Measurements from ENCODE around the gene ATP6V1C2.

ATP6V1C2 gene

DNA sequence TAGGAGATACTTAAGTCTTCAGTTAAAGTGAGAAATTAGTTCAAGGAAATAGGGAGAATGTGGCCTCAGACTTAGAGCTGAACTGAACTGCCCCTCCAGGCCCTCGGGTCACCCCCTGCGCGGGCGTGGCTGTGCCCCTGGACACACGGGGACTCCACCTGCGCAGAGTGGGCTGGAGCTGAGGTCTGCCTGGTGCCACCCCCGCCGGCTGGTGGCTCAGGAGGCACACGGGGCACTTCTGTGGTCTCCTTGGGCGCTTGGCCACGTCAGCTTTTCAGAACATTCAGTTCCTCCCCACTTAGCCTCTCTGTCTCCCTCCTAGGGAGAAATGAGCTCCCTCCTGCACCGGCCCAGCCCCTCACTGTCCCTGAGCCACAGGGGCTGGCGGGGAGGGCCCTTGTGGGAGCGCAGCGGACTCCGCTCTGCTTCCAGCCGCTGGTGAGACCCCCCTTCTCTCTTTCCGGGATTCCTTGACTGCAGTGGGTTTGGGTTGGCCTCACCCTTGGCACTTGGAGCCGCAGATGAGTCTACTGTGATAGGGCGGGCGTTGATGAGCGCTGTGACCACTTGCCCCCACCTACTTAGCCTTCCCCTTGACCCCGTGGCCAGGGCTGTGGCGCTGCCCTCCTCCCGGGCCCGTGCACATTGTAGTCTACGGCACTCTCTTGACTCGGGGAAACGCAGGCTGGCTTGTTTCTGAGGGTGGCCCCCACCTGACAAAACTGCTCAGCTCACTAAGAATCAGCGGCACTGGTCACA is 109.4 kb downstream of the ATP6V1C2 start (continued):
- TF ChIP-seq, protein P1, sequence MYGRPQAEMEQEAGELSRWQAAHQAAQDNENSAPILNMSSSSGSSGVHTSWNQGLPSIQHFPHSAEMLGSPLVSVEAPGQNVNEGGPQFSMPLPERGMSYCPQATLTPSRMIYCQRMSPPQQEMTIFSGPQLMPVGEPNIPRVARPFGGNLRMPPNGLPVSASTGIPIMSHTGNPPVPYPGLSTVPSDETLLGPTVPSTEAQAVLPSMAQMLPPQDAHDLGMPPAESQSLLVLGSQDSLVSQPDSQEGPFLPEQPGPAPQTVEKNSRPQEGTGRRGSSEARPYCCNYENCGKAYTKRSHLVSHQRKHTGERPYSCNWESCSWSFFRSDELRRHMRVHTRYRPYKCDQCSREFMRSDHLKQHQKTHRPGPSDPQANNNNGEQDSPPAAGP (tag by site-specific recombination; IDR thresholded peaks at IDR 0.05) = no peak

DNA sequence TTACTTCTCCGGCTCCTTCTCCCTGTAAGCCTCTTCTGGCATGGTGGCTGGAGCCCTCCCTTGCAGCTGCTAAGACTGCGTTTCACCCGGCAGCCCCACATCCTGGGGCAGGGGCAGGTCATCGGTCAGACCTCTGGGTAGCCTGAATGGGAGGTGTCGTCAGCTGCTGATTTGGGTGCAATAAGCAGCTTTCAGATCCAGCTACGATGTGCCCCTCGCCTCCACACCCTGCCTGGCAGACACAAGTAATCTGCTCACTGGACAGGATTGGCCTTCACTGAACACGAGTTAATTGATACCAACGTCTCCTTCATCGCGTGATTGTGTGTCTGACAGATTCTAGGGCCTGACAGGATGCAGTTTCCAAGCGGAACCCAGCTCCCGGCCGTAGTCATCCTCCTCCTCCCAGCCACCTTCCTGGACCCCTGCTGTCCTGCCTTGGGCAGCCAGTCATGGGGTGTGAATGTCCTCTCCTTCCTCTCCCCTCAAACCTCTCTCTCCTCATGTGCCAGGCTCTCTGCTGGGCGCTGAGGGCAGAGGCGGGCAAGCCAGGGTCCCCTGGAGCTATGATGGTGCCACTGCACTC is 110.1 kb downstream of the ATP6V1C2 start:
- POLR2A ChIA-PET = no interaction called here
- Histone ChIP-seq H3K9me3 (ENCODE audit: control insufficient read depth, insufficient read depth, low read depth, low read length) (no peaks in the 10 kb centered on the region), H3K27ac (ENCODE audit: extremely low read depth, low read depth, low read length) (no peak overlapping the region), H3K4me1 (ENCODE audit: control insufficient read depth, insufficient read depth, low read length) (peaks cover 2% of the 10 kb centered on the region; the same call in 1 of the 2 replicates), H3K36me3 (ENCODE audit: control insufficient read depth in 2 of 2, insufficient read depth in 1 of 2, low read length in 2 of 2) (no peaks in the 10 kb centered on the region), H3K4me3 (ENCODE audit: low read depth, low read length) (no peak overlapping the region)
- TF ChIP-seq ZBTB48 (tag by site-specific recombination; IDR thresholded peaks at IDR 0.05) (no peak), ZNF175 (tag by site-specific recombination; IDR thresholded peaks at IDR 0.05) (no peak), SP2 (tag by site-specific recombination; IDR thresholded peaks at IDR 0.05) (no peak), BCL11B (tag by site-specific recombination; IDR thresholded peaks at IDR 0.05; ENCODE audit: low read depth) (no peak), ZNF394 (tag by site-specific recombination; IDR thresholded peaks at IDR 0.05; ENCODE audit: borderline replicate concordance) (no peak), ZSCAN16 (tag by site-specific recombination; IDR thresholded peaks at IDR 0.05) (no peak), HOXA7 (CRISPR knock-in tag; IDR thresholded peaks at IDR 0.05; ENCODE audit: borderline replicate concordance) (no peak), ZNF530 (tag by site-specific recombination; IDR thresholded peaks at IDR 0.05; ENCODE audit: low read depth) (no peak), ZNF24 (tag by site-specific recombination; IDR thresholded peaks at IDR 0.05) (no peak), ZNF521 (tag by site-specific recombination; IDR thresholded peaks at IDR 0.05) (no peak), ZNF544 (tag by site-specific recombination; IDR thresholded peaks at IDR 0.05) (no peak), ZNF423 (tag by site-specific recombination; IDR thresholded peaks at IDR 0.05) (no peak)
- TF ChIP-seq, protein P2, sequence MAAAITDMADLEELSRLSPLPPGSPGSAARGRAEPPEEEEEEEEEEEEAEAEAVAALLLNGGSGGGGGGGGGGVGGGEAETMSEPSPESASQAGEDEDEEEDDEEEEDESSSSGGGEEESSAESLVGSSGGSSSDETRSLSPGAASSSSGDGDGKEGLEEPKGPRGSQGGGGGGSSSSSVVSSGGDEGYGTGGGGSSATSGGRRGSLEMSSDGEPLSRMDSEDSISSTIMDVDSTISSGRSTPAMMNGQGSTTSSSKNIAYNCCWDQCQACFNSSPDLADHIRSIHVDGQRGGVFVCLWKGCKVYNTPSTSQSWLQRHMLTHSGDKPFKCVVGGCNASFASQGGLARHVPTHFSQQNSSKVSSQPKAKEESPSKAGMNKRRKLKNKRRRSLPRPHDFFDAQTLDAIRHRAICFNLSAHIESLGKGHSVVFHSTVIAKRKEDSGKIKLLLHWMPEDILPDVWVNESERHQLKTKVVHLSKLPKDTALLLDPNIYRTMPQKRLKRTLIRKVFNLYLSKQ (tag by site-specific recombination; IDR thresholded peaks at IDR 0.05; ENCODE audit: borderline replicate concordance) = no peak
- CTCF ChIA-PET = interaction anchor here (0.5 to 9.5 kb wide), 21 partner anchors 8 to 739 kb away, joined by 3 to 185 read pairs (median 8); partner anchors contain the start of gene KCNF1

DNA sequence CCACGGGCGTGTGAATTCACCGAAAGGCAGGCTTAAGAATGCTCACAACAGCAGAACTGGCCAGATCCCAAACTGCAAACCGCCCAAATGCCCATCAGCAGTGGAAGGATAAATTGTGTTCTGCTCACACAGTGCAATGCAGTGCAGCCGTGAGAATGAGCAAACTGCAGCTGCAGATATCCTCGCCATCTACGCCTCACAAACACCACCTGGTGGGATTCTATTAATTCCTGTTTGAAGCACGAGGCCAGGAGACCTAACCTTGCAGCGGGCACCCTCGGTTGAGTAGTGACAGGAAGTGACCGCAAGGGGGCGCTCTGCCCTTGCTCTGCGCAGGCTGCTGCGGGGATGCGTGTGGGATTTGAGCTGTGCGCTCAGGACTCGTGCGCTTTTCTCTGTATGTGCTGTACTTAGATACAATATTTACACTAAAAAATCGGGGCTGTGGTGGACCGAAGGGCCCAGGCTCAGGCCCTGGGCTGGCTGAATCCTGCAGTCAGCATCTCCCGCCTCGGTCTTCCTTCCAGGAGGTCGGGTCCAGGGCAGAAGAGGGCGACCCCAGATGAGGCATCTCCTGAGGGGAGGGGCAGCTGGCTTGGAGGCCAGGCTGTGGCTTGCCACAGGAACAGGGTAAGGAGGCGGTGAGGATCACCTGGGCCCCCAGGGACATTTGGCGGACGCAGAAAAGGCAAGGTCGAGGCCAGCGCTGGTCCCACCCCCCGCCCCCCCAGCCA is 110.9 kb downstream of the ATP6V1C2 start:
- POLR2A ChIA-PET = interaction anchor here (0.6 to 0.7 kb wide), 2 partner anchors 9 to 20 kb away, joined by 3 read pairs; partner anchors contain the start of gene PDIA6
- Histone ChIP-seq H3K4me1 (ENCODE audit: control insufficient read depth, insufficient read depth, low read length) (peaks cover 2% of the 10 kb centered on the region; the same call in 1 of the 2 replicates), H3K27ac (ENCODE audit: extremely low read depth, low read depth, low read length) (no peak overlapping the region), H3K9me3 (ENCODE audit: control insufficient read depth, insufficient read depth, low read depth, low read length) (no peaks in the 10 kb centered on the region), H3K36me3 (ENCODE audit: control insufficient read depth in 2 of 2, insufficient read depth in 1 of 2, low read length in 2 of 2) (no peaks in the 10 kb centered on the region), H3K4me3 (ENCODE audit: low read depth, low read length) (no peak overlapping the region)
- TF ChIP-seq GLIS1 (tag by site-specific recombination; IDR thresholded peaks at IDR 0.05) = 0 out of 2 replicates have a peak, but pooled peaks have one; percentile 7
- TF ChIP-seq, protein P3, sequence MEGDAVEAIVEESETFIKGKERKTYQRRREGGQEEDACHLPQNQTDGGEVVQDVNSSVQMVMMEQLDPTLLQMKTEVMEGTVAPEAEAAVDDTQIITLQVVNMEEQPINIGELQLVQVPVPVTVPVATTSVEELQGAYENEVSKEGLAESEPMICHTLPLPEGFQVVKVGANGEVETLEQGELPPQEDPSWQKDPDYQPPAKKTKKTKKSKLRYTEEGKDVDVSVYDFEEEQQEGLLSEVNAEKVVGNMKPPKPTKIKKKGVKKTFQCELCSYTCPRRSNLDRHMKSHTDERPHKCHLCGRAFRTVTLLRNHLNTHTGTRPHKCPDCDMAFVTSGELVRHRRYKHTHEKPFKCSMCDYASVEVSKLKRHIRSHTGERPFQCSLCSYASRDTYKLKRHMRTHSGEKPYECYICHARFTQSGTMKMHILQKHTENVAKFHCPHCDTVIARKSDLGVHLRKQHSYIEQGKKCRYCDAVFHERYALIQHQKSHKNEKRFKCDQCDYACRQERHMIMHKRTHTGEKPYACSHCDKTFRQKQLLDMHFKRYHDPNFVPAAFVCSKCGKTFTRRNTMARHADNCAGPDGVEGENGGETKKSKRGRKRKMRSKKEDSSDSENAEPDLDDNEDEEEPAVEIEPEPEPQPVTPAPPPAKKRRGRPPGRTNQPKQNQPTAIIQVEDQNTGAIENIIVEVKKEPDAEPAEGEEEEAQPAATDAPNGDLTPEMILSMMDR (tag by site-specific recombination; IDR thresholded peaks at IDR 0.05) = peak; percentile 95
- TF ChIP-seq, protein P4, sequence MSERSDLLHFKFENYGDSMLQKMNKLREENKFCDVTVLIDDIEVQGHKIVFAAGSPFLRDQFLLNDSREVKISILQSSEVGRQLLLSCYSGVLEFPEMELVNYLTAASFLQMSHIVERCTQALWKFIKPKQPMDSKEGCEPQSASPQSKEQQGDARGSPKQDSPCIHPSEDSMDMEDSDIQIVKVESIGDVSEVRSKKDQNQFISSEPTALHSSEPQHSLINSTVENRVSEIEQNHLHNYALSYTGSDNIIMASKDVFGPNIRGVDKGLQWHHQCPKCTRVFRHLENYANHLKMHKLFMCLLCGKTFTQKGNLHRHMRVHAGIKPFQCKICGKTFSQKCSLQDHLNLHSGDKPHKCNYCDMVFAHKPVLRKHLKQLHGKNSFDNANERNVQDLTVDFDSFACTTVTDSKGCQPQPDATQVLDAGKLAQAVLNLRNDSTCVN (tag by site-specific recombination; optimal IDR thresholded peaks at IDR 0.05) = peak; percentile 24
- peak; percentile 44; the same call in 1 of the 2 replicates for TF ChIP-seq ZNF660 (tag by site-specific recombination; IDR thresholded peaks at IDR 0.05)
- TF ChIP-seq ZNF2 (tag by site-specific recombination; IDR thresholded peaks at IDR 0.05) = peak; percentile 46; the same call in 1 of the 2 replicates
- no peak for TF ChIP-seq ZNF366 (tag by site-specific recombination; conservative IDR thresholded peaks at IDR 0.05)
- TF ChIP-seq ZNF16 (tag by site-specific recombination; IDR thresholded peaks at IDR 0.05; ENCODE audit: low read depth) = no peak
- peak; percentile 83 for TF ChIP-seq ZNF654 (tag by site-specific recombination; IDR thresholded peaks at IDR 0.05; ENCODE audit: low read depth)
- no peak for TF ChIP-seq IKZF3 (tag by site-specific recombination; IDR thresholded peaks at IDR 0.05)
- peak; percentile 56 for TF ChIP-seq ZNF600 (tag by site-specific recombination; IDR thresholded peaks at IDR 0.05)
- TF ChIP-seq ZNF37A (tag by site-specific recombination; IDR thresholded peaks at IDR 0.05) = no peak
- peak; percentile 26; the same call in 1 of the 2 replicates for TF ChIP-seq ZNF501 (tag by site-specific recombination; IDR thresholded peaks at IDR 0.05)
- TF ChIP-seq ZBTB17 (tag by site-specific recombination; IDR thresholded peaks at IDR 0.05) = peak; percentile 72
- CTCF ChIA-PET = interaction anchor here (0.5 to 9.5 kb wide), 62 partner anchors 9 to 752 kb away, joined by 3 to 185 read pairs (median 4); partner anchors contain the start of genes KCNF1 and PDIA6

All from HEK293 (cell line).